GM12878 (cell line): ENCODE results near the gene NOCT. TPM values are rescaled to one million over a fixed set of nuclear protein-coding genes. Genes with fewer than 3 reads are reported as not detected.

ENCODE experiments used
- ATAC-seq: fragments of 200-7000 bp; cut with Tn5 transposase; 3 replicates; pipeline ENCODE4 v1.9.1; 2020; ENCODE audit warnings: mild to moderate bottlenecking, moderate library complexity
- BruUV-seq: library from RNA; stranded (reverse); fragments of 400-500 nt; replicated peaks from 2 replicates; lab custom pipeline; 2021; lab: Mats Ljungman, UMichigan
- CTCF ChIA-PET: fragments of 300-600 bp; sonication (Branson Sonifier 250); formaldehyde crosslinking; extraction: SDS; loops from one replicate; lab custom pipeline; 2021; ENCODE audit warnings: inconsistent platforms; lab: Yijun Ruan, JAX
- POLR2A ChIA-PET: fragments of 350-600 bp; formaldehyde crosslinking; extraction: SDS; loops from one replicate; lab custom pipeline; 2021; ENCODE audit warnings: inconsistent platforms; lab: Charles Lee
- RAD21 ChIA-PET: fragments of 300-600 bp; sonication (Branson Sonifier 250); formaldehyde crosslinking; loops from one replicate; lab custom pipeline; 2023; ENCODE audit warnings: antibody characterized with exemption; ENCODE audit not compliant: unreplicated experiment; lab: Charles Lee
- SMC1A ChIA-PET: fragments of 300-600 bp; sonication (Branson Sonifier 250); formaldehyde crosslinking; loops from one replicate; lab custom pipeline; 2023; ENCODE audit not compliant: unreplicated experiment, uncharacterized antibody; lab: Charles Lee
- DNase-seq: peaks from one replicate; pipeline ENCODE4 v3.0.0-alpha.2; 2011; ENCODE audit warnings: low read depth, low spot score
- FAIRE-seq: peaks from 3 replicates; lab custom pipeline; 2011; peaks lifted over from hg19 to GRCh38; lab: Jason Lieb, UNC
- H2AFZ ChIP-seq: 2 replicates; pipeline ENCODE4 v1.6.0; 2011; ENCODE audit warnings: low read depth, low read length, control low read depth; ENCODE audit not compliant: control insufficient read depth
- H3K27ac ChIP-seq: 2 replicates; pipeline ENCODE4 v1.5.1; 2011; ENCODE audit warnings: control low read depth; ENCODE audit not compliant: control insufficient read depth, insufficient read depth
- H3K27me3 ChIP-seq, 2 experiments: replicated peaks in 1 of 2; 2 replicates each; pipeline versions ENCODE4 v1.6.0 to v1.6.1; 2011; ENCODE audit warnings: low read length in 1 of 2; ENCODE audit not compliant: control insufficient read depth in 2 of 2, insufficient read depth in 2 of 2
- H3K36me3 ChIP-seq, 2 experiments: 2 replicates each; pipeline ENCODE4 v1.5.1; 2011; ENCODE audit warnings: low read length in 1 of 2; ENCODE audit not compliant: control insufficient read depth in 2 of 2, insufficient read depth in 2 of 2
- H3K4me1 ChIP-seq: 2 replicates; pipeline ENCODE4 v1.6.1; 2011; ENCODE audit warnings: mild to moderate bottlenecking, low read length, moderate library complexity, mixed read lengths; ENCODE audit not compliant: control insufficient read depth, insufficient read depth
- H3K4me2 ChIP-seq: 2 replicates; pipeline ENCODE4 v1.6.0; 2011; ENCODE audit warnings: control low read depth; ENCODE audit not compliant: control insufficient read depth, insufficient read depth
- H3K4me3 ChIP-seq: fragments of 200-600 bp; sonication (generic); 2 replicates; pipeline ENCODE4 v1.5.1; 2016
- H3K79me2 ChIP-seq: 2 replicates; pipeline ENCODE4 v1.6.0; 2011; ENCODE audit warnings: low read length; ENCODE audit not compliant: control insufficient read depth, insufficient read depth
- H3K9ac ChIP-seq: 2 replicates; pipeline ENCODE4 v1.8.0; 2011; ENCODE audit warnings: low read length, control low read depth, mixed read lengths; ENCODE audit not compliant: control insufficient read depth, insufficient read depth
- H3K9me3 ChIP-seq: replicated peaks from 3 replicates; pipeline ENCODE4 v1.5.1; 2011; ENCODE audit warnings: mild to moderate bottlenecking, low read length; ENCODE audit not compliant: control insufficient read depth, insufficient read depth
- H4K20me1 ChIP-seq: 2 replicates; pipeline ENCODE4 v1.6.0; 2011; ENCODE audit not compliant: control insufficient read depth, insufficient read depth
- CBFB ChIP-seq: IDR thresholded peaks from 2 replicates; pipeline ENCODE4 v1.6.1; 2016; ENCODE audit warnings: antibody characterized with exemption, low read depth
- CEBPB ChIP-seq, 2 experiments: fragments of 150-350 bp in 1 of 2; IDR thresholded peaks; 2 replicates each; pipeline ENCODE4 v1.6.1; 2012 to 2014; ENCODE audit warnings: low read depth in 2 of 2, low read length in 2 of 2, borderline replicate concordance in 1 of 2, inconsistent platforms in 1 of 2
- CREM ChIP-seq: IDR thresholded peaks from 2 replicates; pipeline ENCODE4 v1.6.1; 2014; ENCODE audit warnings: antibody characterized with exemption, low read depth
- DPF2 ChIP-seq: fragments of 450-650 bp; IDR thresholded peaks from 2 replicates; pipeline ENCODE4 v1.6.1; 2017; ENCODE audit warnings: mild to moderate bottlenecking
- EGR1 ChIP-seq, 2 experiments: IDR thresholded peaks; 1 replicate in 1 of 2; 2 replicates in 1 of 2; pipeline ENCODE4 v1.6.1; 2011 to 2012; ENCODE audit warnings: low read depth in 2 of 2, low read length in 2 of 2, borderline replicate concordance in 1 of 2, mild to moderate bottlenecking in 1 of 2, moderate library complexity in 1 of 2
- ETV6 ChIP-seq, 2 experiments: fragments of 450-650 bp in 1 of 2; IDR thresholded peaks in 1 of 2; conservative IDR thresholded peaks in 1 of 2; 2 replicates each; pipeline ENCODE4 v1.6.1; 2014; ENCODE audit warnings: antibody characterized with exemption in 1 of 2, borderline replicate concordance in 1 of 2, low read depth in 1 of 2, mild to moderate bottlenecking in 1 of 2, moderate library complexity in 1 of 2
- FOXM1 ChIP-seq: IDR thresholded peaks from 2 replicates; pipeline ENCODE4 v1.6.1; 2012; ENCODE audit warnings: low read depth, mild to moderate bottlenecking, inconsistent platforms, low read length, moderate library complexity
- IKZF2 ChIP-seq, 2 experiments: fragments of 450-650 bp; IDR thresholded peaks; 2 replicates each; pipeline ENCODE4 v1.6.1; 2017; ENCODE audit warnings: mild to moderate bottlenecking in 2 of 2, moderate library complexity in 2 of 2
- IRF3 ChIP-seq: fragments of 450-650 bp; IDR thresholded peaks from 2 replicates; pipeline ENCODE4 v1.6.1; 2014; ENCODE audit warnings: mild to moderate bottlenecking
- IRF4 ChIP-seq: IDR thresholded peaks from 2 replicates; pipeline ENCODE4 v1.6.1; 2011; ENCODE audit warnings: low read depth, low read length
- JUND ChIP-seq: IDR thresholded peaks from 2 replicates; pipeline ENCODE4 v1.6.1; 2012; ENCODE audit warnings: low read depth, mild to moderate bottlenecking, low read length, improper control_type of control experiment, moderate library complexity
- MAX ChIP-seq: IDR thresholded peaks from 2 replicates; pipeline ENCODE4 v1.6.1; 2012; ENCODE audit warnings: low read depth, low read length, improper control_type of control experiment
- NFIC ChIP-seq: IDR thresholded peaks from 2 replicates; pipeline ENCODE4 v1.6.1; 2012; ENCODE audit warnings: low read depth, mild to moderate bottlenecking, inconsistent platforms, low read length, moderate library complexity
- PAX5 ChIP-seq: IDR thresholded peaks from 2 replicates; pipeline ENCODE4 v1.6.1; 2011; ENCODE audit warnings: low read depth, low read length, borderline replicate concordance
- PAX8 ChIP-seq: fragments of 450-650 bp; IDR thresholded peaks from 2 replicates; pipeline ENCODE4 v1.6.1; 2017; ENCODE audit warnings: mild to moderate bottlenecking, moderate library complexity
- POLR2A ChIP-seq: IDR thresholded peaks from 2 replicates; pipeline ENCODE4 v1.6.1; 2011; ENCODE audit warnings: low read depth, mild to moderate bottlenecking, low read length
- SMARCA5 ChIP-seq: fragments of 450-650 bp; IDR thresholded peaks from 2 replicates; pipeline ENCODE4 v1.6.1; 2017; ENCODE audit warnings: mild to moderate bottlenecking
- SRF ChIP-seq, 2 experiments: IDR thresholded peaks; 2 replicates each; pipeline ENCODE4 v1.6.1; 2011; ENCODE audit warnings: low read depth in 2 of 2, low read length in 2 of 2, mild to moderate bottlenecking in 1 of 2, moderate library complexity in 1 of 2
- TCF7 ChIP-seq: IDR thresholded peaks from 2 replicates; pipeline ENCODE4 v1.6.1; 2014; ENCODE audit warnings: antibody characterized with exemption, borderline replicate concordance
- WGBS: methylation state at CpG from one replicate; pipeline ENCODE4 v1.1.6; 2016; ENCODE audit warnings: low lambda C conversion rate; ENCODE audit not compliant: insufficient replicate concordance, insufficient coverage; ENCODE audit errors: missing lambda C conversion rate; 5-methylcytosine and 5-hydroxymethylcytosine counted together
- in situ Hi-C: fragments of 300-500 bp; cut with MboI; formaldehyde crosslinking; loops from 9 replicates; pipeline ENCODE4 v1.14.3; 2018; ENCODE audit warnings: mixed read lengths
- intact Hi-C: fragments of 100-400 bp; cut with micrococcal nuclease; formaldehyde crosslinking; loops from one replicate; pipeline ENCODE4 v1.14.2; 2022; ENCODE audit not compliant: unreplicated experiment
- polyA plus RNA-seq, 11 experiments: library from polyadenylated mRNA; depleted of rRNA in 4 of 11; unstranded in 6 of 11; stranded (reverse) in 5 of 11; fragments of >200 nt; fragmentation: Nextera tagmentation in 4 of 11; fragmentation: Illumina TruSeq in 1 of 11; extraction: Ambion mirVana in 4 of 11; extraction: Trizol in 1 of 11; gene quantifications; 1 replicate in 1 of 11; 2 replicates in 10 of 11; pipeline versions ENCODE4 v1.2.1 to v1.2.3, GENCODE V29; 2011 to 2016; ENCODE audit warnings: inconsistent platforms in 2 of 11, missing spikeins in 2 of 11, low read depth in 1 of 11
- total RNA-seq, 4 experiments: library from RNA; depleted of rRNA in 3 of 4; stranded (reverse); fragments of >200 nt in 3 of 4; fragmentation: Illumina TruSeq in 1 of 4; extraction: Trizol in 1 of 4; gene quantifications; 2 replicates each; pipeline versions ENCODE4 v1.2.1 to v1.2.3, GENCODE V29; 2013 to 2021

NOCT gene
- total and polyA plus RNA-seq, 10 of the 15 experiments (the other 5 are each of a cell fraction or from before 2014, with no cell fraction given) = 1.4 to 17.6 (median 8.1) TPM

- no peak overlapping the region for H3K27ac ChIP-seq
- FAIRE-seq (no peak), DNase-seq (no peak), ATAC-seq (peak; percentile 46)
- H3K4me3 ChIP-seq = no peak overlapping the region
- H3K9me3 ChIP-seq = no peaks in the 10 kb centered on the region
- H3K79me2 ChIP-seq = no peaks in the 10 kb centered on the region
- H3K4me2 ChIP-seq = no peak overlapping the region
- H3K9ac ChIP-seq = no peak overlapping the region
- no peaks in the 10 kb centered on the region for H3K4me1 ChIP-seq
- POLR2A ChIA-PET = interaction anchor here (0.6 kb wide), 1 partner anchor 10 kb away, joined by 4 read pairs; no protein-coding TSS in a partner anchor
- BruUV-seq = no TSS peak
- intact Hi-C loops = no loop called here
- in situ Hi-C loops = no loop called here
- CTCF ChIA-PET = interaction anchor here (0.8 kb wide), 1 partner anchor 1370 kb away, joined by 3 read pairs; no protein-coding TSS in a partner anchor
- 47% methylated on average over 2 of the region's 2 CpGs for WGBS
- no peaks in the 10 kb centered on the region for H3K36me3 ChIP-seq
- TF ChIP-seq MAX (no peak), FOXM1 (no peak), NFIC (no peak)
- H2AFZ ChIP-seq = no peak overlapping the region
- RAD21 ChIA-PET = no interaction called here
- no peaks in the 10 kb centered on the region for H4K20me1 ChIP-seq
- SMC1A ChIA-PET = interaction anchor here (1.4 kb wide), 1 partner anchor 21 kb away, joined by 4 read pairs; no protein-coding TSS in a partner anchor
- H3K27me3 ChIP-seq = no peaks in the 10 kb centered on the region; a peak in 1 of 4 replicates
These were observed 22.9 kb upstream of the NOCT start for GRCh38 chr4:138992676-138993075.

- RAD21 ChIA-PET = no interaction called here
- in situ Hi-C loops = no loop called here
- no peak for TF ChIP-seq POLR2A
- TF ChIP-seq CREM = no peak
- no peak for TF ChIP-seq PAX5
- TF ChIP-seq DPF2 = no peak
- no peak for TF ChIP-seq CEBPB (IDR thresholded peaks at IDR 0.05; ENCODE audit: borderline replicate concordance in 1 of 2, low read depth in 2 of 2, low read length in 2 of 2)
- TF ChIP-seq ETV6 (conservative IDR thresholded peaks at IDR 0.05 in 1 of 2, IDR thresholded peaks at IDR 0.05 in 1 of 2; ENCODE audit: borderline replicate concordance in 1 of 2, low read depth in 1 of 2) = no peak
- no peak for TF ChIP-seq SMARCA5
- no peak for TF ChIP-seq PAX8
- TF ChIP-seq EGR1 (IDR thresholded peaks at IDR 0.05; ENCODE audit: borderline replicate concordance in 1 of 2, low read depth in 2 of 2, low read length in 2 of 2) = no peak
- no peak for TF ChIP-seq IKZF2 (IDR thresholded peaks at IDR 0.05)
- no peak for TF ChIP-seq TCF7
- no peak for TF ChIP-seq CBFB
- no peak for TF ChIP-seq JUND
- no peak for TF ChIP-seq SRF (IDR thresholded peaks at IDR 0.05; ENCODE audit: low read depth in 2 of 2, low read length in 2 of 2)
- no peak for TF ChIP-seq IRF4
- TF ChIP-seq IRF3 = no peak
These were observed 19.5 kb upstream of the NOCT start for GRCh38 chr4:138996090-138996489.

More at GRCh38 chr4:138996090-138996489, 19.5 kb upstream of the NOCT start:
- intact Hi-C loops = no loop called here
- no TSS peak for BruUV-seq
- H3K9ac ChIP-seq = no peak overlapping the region
- WGBS = 59% methylated on average over 6 of the region's 6 CpGs
- ChIA-PET POLR2A (interaction anchor here (0.6 kb wide), 1 partner anchor 16 kb away, joined by 3 read pairs; no protein-coding TSS in a partner anchor), CTCF (no interaction called here), SMC1A (no interaction called here)
- no peaks in the 10 kb centered on the region for H3K36me3 ChIP-seq
- H2AFZ ChIP-seq = no peak overlapping the region
- H3K9me3 ChIP-seq = no peaks in the 10 kb centered on the region
- H4K20me1 ChIP-seq = no peaks in the 10 kb centered on the region
- H3K27ac ChIP-seq = no peak overlapping the region
- H3K4me1 ChIP-seq = no peaks in the 10 kb centered on the region
- H3K4me3 ChIP-seq = no peak overlapping the region
- no peaks in the 10 kb centered on the region for H3K79me2 ChIP-seq
- ATAC-seq = no peak
- H3K27me3 ChIP-seq = no peaks in the 10 kb centered on the region; a peak in 1 of 4 replicates
- no peak for FAIRE-seq
- no peak for DNase-seq
- no peak overlapping the region for H3K4me2 ChIP-seq
